Fibroblast of peridontal ligament (primary cell): ENCODE measurements around the gene KLHL29.

Source experiments
- DNase-seq: peaks from one replicate; pipeline ENCODE4 v3.0.0-alpha.2; 2010; ENCODE audit errors: extremely low read depth

Gene KLHL29

DNA sequence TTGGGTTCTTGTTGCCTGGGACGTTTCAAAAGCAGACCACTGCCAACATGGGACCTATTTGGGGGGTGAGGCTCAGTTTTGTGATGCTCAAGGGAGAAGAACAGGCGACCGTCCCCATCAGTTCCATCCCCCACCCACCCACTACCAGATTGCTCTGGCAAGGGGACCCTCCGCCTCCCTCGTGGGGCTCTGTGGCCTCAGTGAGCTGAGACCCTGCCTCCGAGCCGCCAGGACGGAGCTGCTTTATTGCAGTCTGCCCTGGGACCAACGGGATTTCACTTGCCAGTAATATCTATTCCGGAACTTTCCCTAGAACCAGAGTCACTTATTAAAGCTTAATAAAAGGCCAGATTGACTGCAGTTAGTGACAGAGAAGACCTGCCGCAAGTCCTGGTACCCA lies 146.3 kb downstream of the KLHL29 start:
- DNase-seq: no peak

DNA sequence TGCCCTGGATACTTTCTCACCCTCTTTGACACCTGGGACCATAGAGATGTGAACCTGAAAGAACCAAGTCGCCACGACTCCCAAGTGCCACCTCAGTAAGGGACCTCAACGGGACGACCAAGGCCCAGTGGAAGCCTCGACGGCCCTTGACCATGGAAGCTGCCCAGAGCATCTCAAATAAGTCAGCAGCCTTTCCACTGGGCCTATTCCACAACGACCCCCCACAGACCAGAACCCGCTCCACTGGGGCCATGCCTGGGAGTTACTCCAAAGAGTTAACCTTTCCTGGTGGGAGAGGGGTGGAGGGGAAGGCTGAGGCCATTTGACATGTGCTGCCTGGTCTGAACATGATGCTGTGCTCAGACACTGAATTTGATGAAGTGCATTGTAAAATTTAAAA lies 146.9 kb downstream of the KLHL29 start:
- no peak for DNase-seq

DNA sequence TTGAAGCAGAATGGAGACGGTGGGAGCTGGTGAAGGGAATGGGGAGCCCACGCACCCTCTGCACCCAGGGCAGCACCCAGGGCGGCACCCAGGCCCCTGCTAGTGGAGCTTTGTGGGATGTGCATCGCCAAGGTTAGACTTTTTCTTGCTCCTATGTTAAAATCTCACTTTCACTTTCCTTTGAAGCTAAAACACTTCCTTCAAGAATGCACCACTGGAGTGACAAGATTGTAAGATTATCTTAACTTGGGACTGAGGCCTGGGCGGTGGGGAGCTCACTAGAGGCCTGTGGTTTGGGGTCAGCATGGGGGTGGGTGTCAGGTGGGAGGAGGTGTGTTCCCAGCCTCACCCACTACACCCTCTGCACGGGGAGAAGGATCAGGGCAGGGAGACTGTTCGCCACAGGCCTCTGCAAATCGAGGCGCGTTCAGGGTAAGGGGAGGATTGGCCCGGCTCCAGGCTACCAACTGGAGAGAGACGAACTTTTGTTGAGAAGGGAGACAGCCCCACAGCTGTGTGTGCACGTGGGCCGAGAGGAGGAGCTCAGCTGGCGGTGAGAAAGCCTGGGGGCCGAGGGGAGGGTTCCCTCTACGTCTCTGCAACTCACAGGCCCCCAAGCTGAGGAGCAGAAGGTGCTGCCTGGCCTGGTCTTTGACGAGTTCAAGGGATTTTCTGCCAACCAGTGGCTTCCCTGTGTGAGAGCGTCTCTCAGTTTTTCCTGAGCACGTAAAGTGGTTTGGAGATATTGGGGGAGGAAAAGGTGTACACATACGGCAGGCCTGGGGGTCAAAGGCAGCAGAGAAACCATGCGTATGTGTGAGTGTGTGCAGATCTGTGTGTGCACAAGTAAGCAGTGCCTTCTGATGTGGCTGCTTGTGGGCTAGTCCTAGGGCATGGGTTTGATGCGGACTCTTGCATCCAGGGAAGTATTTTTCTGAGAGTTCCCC lies 147.7 kb downstream of the KLHL29 start:
- no peak for DNase-seq

DNA sequence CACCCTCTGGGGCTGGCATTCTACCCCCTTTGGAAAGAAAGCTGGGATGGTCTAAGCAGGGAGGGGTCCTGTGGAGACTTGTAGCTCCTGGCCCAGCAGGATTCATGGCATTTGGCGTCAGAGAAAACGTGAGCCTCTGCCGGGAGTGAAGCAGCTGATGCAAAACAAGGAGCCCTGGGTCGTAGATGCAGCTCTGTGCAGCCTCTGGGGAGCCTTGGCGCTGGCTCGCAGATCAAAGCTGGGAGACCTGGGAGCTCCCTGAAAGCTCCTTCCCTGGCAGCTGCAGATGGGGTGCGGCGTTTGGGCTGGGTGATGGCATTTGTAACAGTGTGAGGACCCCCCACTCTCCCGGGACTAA lies 148.3 kb downstream of the KLHL29 start:
- DNase-seq: no peak

DNA sequence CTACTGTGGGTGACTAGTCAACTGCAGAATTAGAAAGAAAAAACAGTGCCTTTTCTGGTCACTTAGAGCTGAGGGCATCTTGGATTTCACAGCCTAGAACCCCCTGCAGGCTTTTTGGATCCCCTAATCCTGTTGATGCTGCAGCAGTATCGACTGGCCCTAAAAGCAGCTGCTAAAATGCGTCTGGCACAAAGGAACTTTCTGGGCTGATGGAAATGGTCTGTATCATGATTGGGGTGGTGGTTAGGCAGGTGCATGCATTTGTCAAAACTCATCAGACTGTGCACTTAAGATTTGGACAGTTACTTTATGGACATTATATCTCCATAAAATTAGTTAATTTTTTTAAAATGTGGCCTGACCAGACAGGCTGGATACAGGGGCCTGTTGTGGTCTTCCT lies 149.8 kb downstream of the KLHL29 start:
- DNase-seq: no peak

DNA sequence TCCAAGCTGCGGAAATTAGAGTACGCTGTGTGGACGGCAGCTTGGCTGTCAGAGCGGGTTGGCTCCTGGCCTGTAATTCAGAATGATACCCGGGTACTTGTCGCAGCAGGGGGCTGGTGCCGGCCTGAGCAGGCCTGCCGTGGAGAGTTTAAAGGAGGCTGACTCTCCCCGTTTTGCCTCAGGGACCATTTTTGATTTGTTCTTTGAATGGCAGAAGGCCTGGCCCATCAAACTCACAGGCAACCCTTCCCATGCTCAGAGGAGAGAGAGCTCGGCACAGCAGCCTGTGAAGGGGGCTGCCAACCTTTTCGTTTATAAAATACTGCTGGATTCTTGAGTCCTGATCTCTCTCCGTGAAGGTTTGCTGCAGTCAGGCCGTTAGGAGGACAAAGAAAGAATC lies 151.3 kb downstream of the KLHL29 start:
- DNase-seq: no peak

DNA sequence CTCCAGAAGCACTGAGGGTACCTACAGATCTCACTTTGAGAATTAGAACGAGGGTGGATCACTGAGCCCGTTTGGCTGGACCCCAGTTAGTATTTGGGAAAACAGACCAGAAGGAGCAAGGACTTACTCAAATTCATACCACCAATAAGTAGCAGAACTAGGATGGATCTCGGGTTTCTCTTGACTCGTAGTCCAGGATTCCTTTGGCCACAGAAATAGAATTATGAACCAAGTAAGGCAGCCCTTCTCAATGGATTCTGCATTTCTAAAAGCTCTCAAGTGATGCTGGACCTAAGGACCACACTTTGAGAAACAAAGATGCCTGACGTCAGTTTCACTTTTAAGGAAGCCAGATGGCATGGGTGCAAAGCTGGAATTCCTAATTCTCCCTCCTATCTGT lies 153.0 kb downstream of the KLHL29 start:
- DNase-seq: peak; percentile 69

DNA sequence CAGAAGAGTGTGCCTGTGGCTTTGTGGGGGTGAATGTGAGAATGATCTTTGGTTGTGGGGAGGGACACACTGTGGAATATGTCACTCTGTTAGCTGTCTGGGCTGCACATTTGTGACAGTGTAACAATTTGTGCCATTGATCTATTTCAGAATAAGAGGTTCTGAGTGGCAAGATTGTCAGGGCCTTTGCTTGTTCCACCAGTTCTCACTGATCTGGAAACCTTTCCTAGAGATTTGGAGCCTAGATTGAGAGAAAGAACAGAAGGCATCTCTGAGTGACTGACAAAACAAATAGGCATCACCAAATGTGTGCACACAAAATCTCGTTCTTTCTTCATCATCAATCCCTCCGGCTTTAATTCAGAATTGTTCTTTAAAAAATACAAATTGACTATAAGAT lies 153.6 kb downstream of the KLHL29 start:
- DNase-seq: no peak

DNA sequence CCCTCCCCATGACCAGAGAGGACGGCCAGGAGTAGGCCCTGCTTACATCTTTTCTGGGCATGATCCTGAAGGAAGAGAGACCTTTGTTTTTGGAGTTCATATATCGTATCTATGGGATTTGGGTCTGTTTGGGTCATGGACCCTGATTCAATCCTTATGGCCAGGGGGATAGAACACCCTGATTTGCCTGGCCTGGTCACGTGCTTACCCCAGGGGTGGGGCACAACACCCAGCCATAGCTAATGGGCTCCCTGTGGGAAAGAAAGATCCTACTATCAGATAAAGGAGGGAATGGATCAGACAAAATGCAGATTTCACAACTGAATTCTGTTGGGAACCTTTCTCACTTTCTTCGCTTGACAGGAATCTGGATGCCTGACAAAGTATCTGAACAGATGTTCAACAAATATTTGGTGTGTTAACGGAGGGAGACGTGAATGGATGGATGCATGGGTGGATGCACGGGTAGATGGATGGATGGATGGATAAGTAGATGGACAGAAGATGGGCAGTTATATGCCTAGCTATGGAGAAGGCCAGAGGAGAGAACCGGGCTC lies 155.9 kb downstream of the KLHL29 start:
- DNase-seq: no peak

DNA sequence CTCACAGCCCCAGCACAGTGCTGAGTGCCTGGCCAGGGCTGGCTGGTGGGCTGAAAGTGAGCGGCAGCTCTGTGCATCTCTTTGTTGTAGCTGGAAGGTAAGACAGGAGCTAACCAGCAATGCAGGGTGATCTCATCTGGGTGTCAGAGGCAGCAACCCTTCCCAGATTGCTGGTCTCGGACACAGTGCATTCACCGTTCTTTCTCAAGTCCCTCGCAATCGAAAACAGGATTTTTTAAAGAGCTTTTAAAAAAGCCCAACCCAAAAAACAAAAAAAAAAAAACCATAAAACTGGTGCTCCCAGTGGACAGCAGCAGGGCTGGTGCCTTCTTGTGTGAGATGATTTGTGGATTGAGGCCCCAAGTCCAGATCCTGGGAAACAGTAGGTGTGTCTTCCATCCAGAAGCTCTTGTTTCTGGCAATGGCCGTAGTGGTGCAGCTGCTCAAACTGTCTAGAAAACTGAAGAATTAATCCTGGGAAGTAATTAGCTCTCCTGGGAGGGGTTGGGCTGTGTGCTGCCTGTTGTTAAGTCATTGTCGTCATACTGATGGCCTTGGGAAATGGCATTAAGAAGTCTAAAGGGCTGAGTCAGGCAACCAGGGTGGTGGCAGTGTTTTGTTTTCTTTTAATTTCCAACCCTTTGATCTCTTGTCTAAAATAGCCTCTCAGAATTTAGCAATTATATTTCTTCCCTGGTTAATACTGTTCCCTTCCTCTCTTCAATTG lies 156.7 kb downstream of the KLHL29 start:
- DNase-seq: peak; percentile 38

DNA sequence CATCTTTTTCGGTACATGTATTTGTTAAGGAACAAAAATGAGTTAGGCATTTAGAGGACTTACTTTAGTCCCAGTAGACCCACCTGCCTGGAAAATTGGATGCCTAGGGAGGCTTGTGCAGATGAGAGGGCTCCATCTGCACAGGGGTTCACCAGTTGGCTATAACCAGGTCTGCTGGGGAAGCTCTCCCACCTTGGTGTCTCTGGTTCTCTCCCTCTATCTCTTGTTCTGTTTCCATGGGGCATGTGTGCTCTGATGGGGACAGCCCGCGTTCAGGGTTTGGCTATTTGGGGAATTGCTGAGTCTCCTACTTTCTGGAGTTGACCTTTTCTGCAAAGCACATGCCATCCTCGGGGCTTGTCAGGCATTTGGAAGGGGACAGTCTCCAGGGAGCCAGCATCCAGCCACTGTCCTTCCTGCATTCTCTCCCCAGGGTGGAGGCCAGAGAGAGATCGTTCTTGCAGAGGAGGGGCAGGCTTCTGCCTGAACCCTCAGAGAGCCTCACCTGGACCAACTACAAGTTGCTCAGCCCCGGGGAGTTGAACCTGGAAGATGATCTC lies 157.3 kb downstream of the KLHL29 start:
- no peak for DNase-seq

DNA sequence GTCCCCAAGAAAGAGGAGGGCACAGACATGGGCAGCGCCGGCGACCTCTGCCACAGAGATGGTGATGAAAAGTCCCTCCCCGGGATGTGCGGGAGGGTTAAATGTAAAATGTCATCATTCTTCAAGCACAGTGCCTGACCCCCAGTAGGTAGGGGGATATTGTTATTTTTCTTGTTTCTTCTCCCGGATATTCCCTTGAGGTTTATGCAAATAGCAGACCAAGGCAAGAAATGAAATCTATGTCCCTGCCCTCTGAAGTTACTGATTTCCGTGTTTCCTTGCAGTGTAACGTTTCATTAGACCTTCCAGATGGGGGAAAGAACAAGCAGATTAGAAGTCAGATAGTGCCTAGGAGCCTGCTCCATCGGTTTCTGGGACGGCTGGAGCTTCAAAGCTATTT lies 158.3 kb downstream of the KLHL29 start:
- no peak for DNase-seq

DNA sequence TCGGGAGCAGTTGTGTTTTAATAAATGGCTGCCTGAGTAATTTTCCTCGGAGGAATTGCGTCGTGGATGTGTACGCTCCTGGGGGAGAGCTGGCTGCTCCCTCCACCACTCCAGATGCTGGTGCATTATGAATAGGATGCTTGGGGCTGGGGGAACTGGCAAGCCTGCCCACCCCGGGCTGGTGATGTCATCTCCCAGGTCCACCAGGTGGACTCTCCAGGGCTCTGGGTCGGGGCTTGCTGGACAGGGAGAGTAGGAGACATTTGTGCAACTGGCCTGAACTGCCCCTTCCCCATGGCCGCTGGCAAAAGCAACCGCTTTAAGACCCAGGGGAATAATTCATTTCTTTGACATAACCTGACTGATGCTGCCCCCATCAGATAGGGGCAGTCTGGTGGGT lies 158.7 kb downstream of the KLHL29 start:
- DNase-seq: no peak

DNA sequence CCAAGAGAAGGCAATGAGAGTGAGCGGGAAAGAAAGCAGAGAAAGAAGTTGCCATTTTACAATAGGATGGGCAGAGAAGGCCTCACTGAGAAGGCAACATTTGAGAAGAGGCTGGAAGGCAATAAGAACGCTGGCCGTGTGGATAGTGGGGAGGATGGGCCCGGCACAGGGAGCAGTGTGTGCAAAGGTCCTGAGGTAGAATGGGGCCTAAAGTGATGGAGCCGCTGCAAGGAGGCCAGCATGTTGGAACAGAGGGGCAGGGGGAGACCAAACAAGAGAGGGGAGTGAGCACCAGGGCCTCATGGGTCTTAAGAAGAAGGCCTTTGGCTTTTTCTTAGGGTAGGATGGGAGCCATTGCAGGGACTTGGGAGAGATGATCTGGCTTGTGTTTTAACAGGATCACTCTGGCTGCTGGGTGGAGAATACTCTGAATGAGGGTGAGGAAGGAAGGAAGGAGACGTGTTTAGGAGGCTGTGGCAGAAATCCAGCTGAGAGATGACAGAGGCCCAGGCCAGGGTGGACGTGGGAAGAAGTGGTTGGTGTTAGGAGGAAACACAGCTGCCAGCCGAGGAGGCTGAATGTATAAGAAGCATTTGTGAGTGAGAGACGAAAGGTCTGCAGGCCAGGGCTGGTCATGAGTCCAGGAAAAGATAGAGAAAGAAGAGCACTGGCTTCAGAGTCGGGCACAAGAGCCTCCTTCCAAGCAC lies 159.8 kb downstream of the KLHL29 start:
- DNase-seq: no peak

DNA sequence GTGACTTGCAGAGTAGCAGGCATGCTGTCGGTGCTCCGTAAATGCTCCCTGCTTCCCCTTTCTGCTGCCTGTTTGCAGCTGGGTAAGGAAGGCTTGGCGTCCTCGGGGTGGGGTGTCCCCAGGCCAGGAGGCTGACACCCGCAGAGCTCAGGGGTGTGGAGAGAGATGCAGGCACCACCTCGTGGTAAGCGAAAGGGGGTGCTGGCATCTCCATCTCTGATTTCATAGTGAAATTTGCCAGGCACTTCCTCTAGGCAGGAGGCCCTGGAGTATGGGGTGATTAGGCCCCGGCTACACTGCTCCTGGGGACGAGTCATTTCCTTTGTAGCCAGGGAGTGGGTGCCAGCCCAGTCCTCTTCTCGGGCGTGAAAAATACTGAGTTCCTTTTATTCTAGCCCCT lies 160.4 kb downstream of the KLHL29 start:
- peak; percentile 34 for DNase-seq

DNA sequence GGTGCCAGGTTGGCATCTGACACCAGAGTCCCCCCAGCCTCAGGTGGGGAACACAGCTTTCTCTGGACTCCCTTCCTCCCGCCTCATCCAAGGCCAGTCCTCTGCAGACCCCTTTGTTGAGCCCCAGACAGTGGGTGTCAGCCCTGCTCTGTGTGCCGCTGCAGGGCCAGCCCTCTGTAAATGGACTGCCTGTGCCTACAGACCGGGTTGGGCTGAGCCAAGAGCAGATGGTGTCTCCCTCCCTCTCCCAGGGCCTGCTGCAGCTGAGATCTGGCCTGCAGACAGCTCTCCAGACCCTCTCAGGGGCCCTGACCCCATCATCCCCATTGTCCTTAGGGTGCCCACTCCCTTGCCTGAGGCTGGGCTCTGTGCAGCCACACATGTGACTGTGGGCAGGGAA lies 160.8 kb downstream of the KLHL29 start:
- DNase-seq: no peak

DNA sequence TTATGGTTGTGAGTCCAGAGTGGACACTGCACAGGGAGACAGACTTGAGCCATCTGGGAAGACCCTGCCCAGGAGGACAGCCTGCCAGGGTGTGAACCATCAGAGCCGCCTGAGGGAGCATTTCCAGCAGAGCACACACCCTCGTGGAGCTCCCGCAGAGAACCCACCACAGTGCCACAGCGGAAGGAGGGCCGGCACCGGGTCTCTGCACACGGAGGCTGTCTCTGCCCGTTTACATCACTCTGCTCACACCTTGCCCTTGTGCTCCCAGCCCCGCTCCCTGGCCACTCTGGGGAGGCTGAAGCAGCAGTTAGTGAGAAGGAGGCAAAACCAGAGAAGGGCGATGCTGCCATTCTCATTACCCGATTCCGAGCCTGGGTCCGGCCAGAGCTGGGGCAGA lies 161.9 kb downstream of the KLHL29 start:
- DNase-seq: no peak

DNA sequence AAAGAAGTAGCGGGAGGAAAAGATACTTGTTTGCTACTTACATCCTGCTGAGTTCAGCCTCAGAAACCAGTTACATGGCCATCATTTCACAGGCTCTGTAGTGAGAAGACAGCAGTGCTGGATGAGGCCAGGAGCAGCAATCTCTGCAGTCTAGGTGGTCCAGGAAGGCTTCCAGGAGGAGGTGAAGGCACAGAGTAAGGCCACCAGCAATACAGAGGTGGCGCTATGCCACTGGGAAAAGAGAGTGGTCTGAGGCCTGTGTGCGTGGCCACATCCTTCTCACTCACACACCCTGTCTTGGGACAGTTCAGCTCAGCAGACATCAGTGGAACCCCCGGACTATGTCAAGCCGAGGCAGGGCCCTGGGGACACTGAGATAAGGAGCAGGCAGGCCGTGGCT lies 162.7 kb downstream of the KLHL29 start:
- no peak for DNase-seq

DNA sequence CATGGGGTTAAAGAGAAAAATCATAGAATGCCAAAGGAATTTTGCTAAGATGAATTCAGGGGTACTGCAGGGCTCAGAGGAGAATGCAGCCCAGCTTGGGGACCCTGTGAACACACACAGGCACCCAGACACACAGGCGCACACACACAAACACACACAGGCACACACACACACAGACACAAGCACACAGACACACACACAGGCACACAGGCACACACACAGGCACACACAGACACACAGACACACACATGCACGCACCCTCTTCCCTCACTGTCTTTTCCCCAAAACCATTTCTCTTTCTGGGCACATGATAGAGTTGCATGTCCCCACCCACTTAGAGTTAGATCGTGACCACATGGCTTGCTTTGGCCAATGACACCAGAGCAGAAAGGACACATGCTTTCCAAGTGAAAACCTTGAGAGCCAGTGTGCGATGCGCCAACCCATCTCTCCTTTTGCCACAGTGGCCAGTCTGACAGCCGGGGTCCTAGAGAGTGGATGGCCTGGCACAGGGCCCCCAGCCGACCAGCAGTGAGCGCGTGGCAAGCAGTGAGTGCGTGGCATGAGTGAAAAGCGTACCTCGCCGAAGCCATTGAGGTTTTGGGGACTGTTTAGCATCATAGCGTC lies 163.3 kb downstream of the KLHL29 start:
- no peak for DNase-seq

DNA sequence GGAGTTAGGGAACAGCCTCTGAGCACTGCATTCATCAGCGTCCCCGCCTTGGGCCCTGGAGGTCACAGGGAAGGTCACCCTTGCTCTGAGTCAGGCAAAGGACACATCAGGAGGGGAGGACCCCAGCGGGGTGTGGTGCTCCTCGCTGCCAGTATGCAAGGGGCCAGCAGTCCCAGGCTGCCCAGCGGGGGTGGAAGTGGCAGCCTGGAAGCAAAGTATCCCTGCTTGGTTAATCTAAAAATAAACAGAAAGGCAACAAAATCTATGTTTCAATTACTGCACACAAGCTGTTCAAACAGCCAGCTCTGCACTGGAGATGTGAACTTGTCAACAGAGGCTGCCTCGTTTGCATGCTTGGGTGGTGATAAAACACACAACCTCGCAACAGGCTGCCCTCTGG lies 164.1 kb downstream of the KLHL29 start:
- no peak for DNase-seq

DNA sequence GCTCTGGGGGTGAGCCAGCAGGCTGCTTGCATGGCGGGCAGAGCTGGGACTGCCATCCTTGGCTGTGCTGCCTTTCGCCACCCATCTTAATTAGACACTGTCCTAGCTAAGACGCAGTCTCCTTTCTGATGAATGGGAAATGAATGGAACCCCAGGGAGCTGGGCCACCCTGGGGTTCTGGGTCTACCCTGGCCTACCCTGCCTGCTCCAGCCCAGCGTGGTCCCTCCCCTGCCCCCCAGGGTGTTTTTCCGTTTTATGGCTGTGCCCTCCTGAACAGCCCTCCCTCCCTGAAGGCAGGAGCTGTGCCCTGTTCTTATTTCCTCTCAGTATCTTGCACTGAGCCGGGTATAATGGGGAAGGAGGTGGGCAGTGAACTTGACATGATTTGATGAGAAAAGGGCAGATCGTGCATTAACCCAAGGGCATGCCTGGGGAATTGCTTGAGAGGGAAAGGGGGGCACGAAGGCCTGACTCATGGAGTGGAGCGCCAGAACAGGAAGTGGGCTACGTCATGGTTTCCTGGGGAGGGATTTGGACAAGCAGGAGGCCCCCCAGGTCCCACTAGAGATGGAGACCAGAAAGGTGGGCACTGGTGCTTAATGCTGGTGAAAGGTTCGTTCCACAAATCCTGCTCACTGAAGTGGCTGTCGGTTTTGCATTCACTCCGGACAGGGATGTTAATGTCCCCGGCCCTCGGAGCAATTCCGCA lies 165.0 kb downstream of the KLHL29 start:
- DNase-seq: no peak
